OCI-LY3 (cell line): ENCODE data around the gene LHFPL3.

ENCODE experiments used
- EZH2phosphoT487 ChIP-seq: fragments of 200-600 bp; shearing (Covaris generic); IDR thresholded peaks from 2 replicates; pipeline ENCODE4 v1.6.1; 2018; ENCODE audit warnings: antibody characterized with exemption, mixed run types, low read depth
- TF ChIP-seq, protein P1 (sequence below): fragments of 200-600, 300-600 bp; sonication (generic); IDR thresholded peaks from 2 replicates; pipeline ENCODE4 v1.5.1; 2014; ENCODE audit warnings: antibody characterized with exemption, low read length, low read depth

DNA sequence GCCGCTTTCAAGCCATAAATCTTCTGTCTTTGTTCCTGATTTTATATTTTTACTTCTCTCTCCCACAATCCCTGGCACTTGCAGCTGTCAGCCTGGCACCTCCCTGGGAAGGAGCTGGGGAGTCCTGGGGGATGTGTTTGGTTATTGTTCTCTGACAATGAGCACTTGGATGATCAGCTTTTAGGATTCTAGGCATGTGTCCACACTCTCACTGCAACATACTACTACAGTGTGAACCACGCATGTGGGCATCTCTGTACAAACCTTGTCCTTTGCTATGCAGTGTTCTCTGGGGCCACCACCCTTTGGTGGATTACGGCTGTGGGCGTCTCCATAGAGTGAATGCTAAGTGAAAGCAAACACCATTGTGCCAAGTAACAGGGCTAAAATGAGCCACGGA, 517.2 kb downstream of the LHFPL3 start:
- TF ChIP-seq, protein P1, sequence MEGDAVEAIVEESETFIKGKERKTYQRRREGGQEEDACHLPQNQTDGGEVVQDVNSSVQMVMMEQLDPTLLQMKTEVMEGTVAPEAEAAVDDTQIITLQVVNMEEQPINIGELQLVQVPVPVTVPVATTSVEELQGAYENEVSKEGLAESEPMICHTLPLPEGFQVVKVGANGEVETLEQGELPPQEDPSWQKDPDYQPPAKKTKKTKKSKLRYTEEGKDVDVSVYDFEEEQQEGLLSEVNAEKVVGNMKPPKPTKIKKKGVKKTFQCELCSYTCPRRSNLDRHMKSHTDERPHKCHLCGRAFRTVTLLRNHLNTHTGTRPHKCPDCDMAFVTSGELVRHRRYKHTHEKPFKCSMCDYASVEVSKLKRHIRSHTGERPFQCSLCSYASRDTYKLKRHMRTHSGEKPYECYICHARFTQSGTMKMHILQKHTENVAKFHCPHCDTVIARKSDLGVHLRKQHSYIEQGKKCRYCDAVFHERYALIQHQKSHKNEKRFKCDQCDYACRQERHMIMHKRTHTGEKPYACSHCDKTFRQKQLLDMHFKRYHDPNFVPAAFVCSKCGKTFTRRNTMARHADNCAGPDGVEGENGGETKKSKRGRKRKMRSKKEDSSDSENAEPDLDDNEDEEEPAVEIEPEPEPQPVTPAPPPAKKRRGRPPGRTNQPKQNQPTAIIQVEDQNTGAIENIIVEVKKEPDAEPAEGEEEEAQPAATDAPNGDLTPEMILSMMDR, result no peak
- TF ChIP-seq EZH2phosphoT487, result no peak
